ENCODE data around the gene HTR3E. TPM values are rescaled to one million over a fixed set of nuclear protein-coding genes. Genes with fewer than 3 reads are reported as not detected.
A peak's percentile ranks its signal among the peaks of the same experiment; 100 is the strongest.
"Not testable (repeated sequence)": the region's sequence is repeated elsewhere in the genome, so short reads cannot be mapped to it uniquely, and the experiment has no call there.

HTR3E gene
- total RNA-seq, 1 donor: not detected

- TF ChIP-seq CTCF (IDR thresholded peaks at IDR 0.05; ENCODE audit: insufficient read depth, low read length): peak; percentile 48
- not testable (repeated sequence) for H3K4me3 ChIP-seq (ENCODE audit: low read depth, low read length)
- peak; percentile 55 for DNase-seq (ENCODE audit: low read depth)
Measured at GRCh38 chr3:184149770-184150169, 52.9 kb downstream of the HTR3E start.

- peak within 1 kb of the TSS; percentile 97 for H3K4me3 ChIP-seq (ENCODE audit: low read depth, low read length)
- TF ChIP-seq CTCF (IDR thresholded peaks at IDR 0.05; ENCODE audit: insufficient read depth, low read length): no peak
- DNase-seq (ENCODE audit: low read depth): peak; percentile 56
Measured at GRCh38 chr3:184154885-184155643, 58.2 kb downstream of the HTR3E start, which contains the start of gene DVL3. Gene DVL3, plus strand, starts transcription at chr3:184155377. Its CDS starts 259 bp downstream, at chr3:184155636.

- no peak for TF ChIP-seq CTCF (IDR thresholded peaks at IDR 0.05; ENCODE audit: insufficient read depth, low read length)
- H3K4me3 ChIP-seq (ENCODE audit: low read depth, low read length): peak overlapping the region; percentile 97
- no peak for DNase-seq (ENCODE audit: low read depth)
Measured at GRCh38 chr3:184155644-184156521, 59.0 kb downstream of the HTR3E start.

- peak overlapping the region; percentile 97 for H3K4me3 ChIP-seq (ENCODE audit: low read depth, low read length)
- peak; percentile 83 for DNase-seq (ENCODE audit: low read depth)
Measured at GRCh38 chr3:184156522-184156955, 59.7 kb downstream of the HTR3E start.

More at GRCh38 chr3:184156522-184156955, 59.7 kb downstream of the HTR3E start:
- no peak for TF ChIP-seq CTCF (IDR thresholded peaks at IDR 0.05; ENCODE audit: insufficient read depth, low read length)

Small RNA genes lying within 50 kb of the gene (small RNA-seq; reads per million reads assigned to genes)
- not detected for gene RF00019

Other genes starting within 250 kb of the HTR3E start
- gene PARL, start 212.2 kb upstream of the HTR3E start, total RNA-seq (ENCODE audit: low replicate concordance): 32.7 and 102 TPM in 2 replicates
- gene ABCC5, start 79.2 kb upstream of the HTR3E start, total RNA-seq (ENCODE audit: low replicate concordance): 21.2 and 24.2 TPM in 2 replicates
- gene HTR3D, start 65.3 kb upstream of the HTR3E start, total RNA-seq (ENCODE audit: low replicate concordance): not detected in 2 replicates
- gene HTR3C, start 44.0 kb upstream of the HTR3E start, total RNA-seq (ENCODE audit: low replicate concordance): not detected in 2 replicates
- 18.4 and 28.1 TPM in 2 replicates for gene EIF2B5, start 38.3 kb downstream of the HTR3E start, total RNA-seq (ENCODE audit: low replicate concordance)
- gene DVL3, start 58.3 kb downstream of the HTR3E start, total RNA-seq (ENCODE audit: low replicate concordance): 28.2 and 66.8 TPM in 2 replicates
- gene AP2M1, start 77.8 kb downstream of the HTR3E start, total RNA-seq (ENCODE audit: low replicate concordance): 364 and 380 TPM in 2 replicates
- 32.4 and 49.4 TPM in 2 replicates for gene ABCF3, start 89.1 kb downstream of the HTR3E start, total RNA-seq (ENCODE audit: low replicate concordance)
- 0.72 TPM in 1 of 2 replicates, not detected in the other for gene VWA5B2, start 132.5 kb downstream of the HTR3E start, total RNA-seq (ENCODE audit: low replicate concordance)
- gene ALG3, start 151.9 kb downstream of the HTR3E start, total RNA-seq (ENCODE audit: low replicate concordance): 12.2 and 34.0 TPM in 2 replicates
- gene EEF1AKMT4, start 152.6 kb downstream of the HTR3E start, total RNA-seq (ENCODE audit: low replicate concordance): 1.6 and 2.5 TPM in 2 replicates
- gene CAMK2N2, start 164.5 kb downstream of the HTR3E start, total RNA-seq (ENCODE audit: low replicate concordance): 0.09 and 0.41 TPM in 2 replicates
- gene ECE2, start 179.0 kb downstream of the HTR3E start, total RNA-seq (ENCODE audit: low replicate concordance): not detected in 2 replicates
- 129 and 333 TPM in 2 replicates for gene PSMD2, start 202.2 kb downstream of the HTR3E start, total RNA-seq (ENCODE audit: low replicate concordance)
- gene EIF4G1, start 217.5 kb downstream of the HTR3E start, total RNA-seq (ENCODE audit: low replicate concordance): 234 and 292 TPM in 2 replicates
- 14.0 and 19.1 TPM in 2 replicates for gene FAM131A, start 240.5 kb downstream of the HTR3E start, total RNA-seq (ENCODE audit: low replicate concordance)

Data from fibroblast of the aortic adventitia (primary cell).